Keratinocyte (primary cell): ENCODE data around the gene FSIP2. TPM values are rescaled to one million over a fixed set of nuclear protein-coding genes. Genes with fewer than 3 reads are reported as not detected.

Experiments used
- DNase-seq: peaks from one replicate; pipeline ENCODE4 v3.0.0-alpha.2; 2011; ENCODE audit warnings: low read depth, missing footprints, low spot score
- FAIRE-seq: peaks from 2 replicates; lab custom pipeline; 2011; peaks lifted over from hg19 to GRCh38; lab: Jason Lieb, UNC
- H2AFZ ChIP-seq: 2 replicates; pipeline ENCODE4 v1.6.0; 2012; ENCODE audit warnings: low read length, control low read depth, inconsistent platforms; ENCODE audit not compliant: control insufficient read depth
- H3K27ac ChIP-seq: 2 replicates; pipeline ENCODE4 v1.5.1; 2011; ENCODE audit warnings: low read length; ENCODE audit not compliant: control insufficient read depth, insufficient read depth
- H3K27me3 ChIP-seq: 3 replicates; pipeline ENCODE4 v1.6.0; 2011; ENCODE audit warnings: low read length; ENCODE audit not compliant: control insufficient read depth, insufficient read depth; ENCODE audit errors: extremely low read depth
- H3K36me3 ChIP-seq, 2 experiments: 2 replicates in 1 of 2; 3 replicates in 1 of 2; pipeline ENCODE4 v1.5.1; 2011; ENCODE audit warnings: low read length in 2 of 2, mild to moderate bottlenecking in 1 of 2; ENCODE audit not compliant: control insufficient read depth in 2 of 2, insufficient read depth in 2 of 2; ENCODE audit errors: extremely low read depth in 1 of 2
- H3K4me1 ChIP-seq: 3 replicates; pipeline ENCODE4 v1.5.1; 2011; ENCODE audit warnings: low read length; ENCODE audit not compliant: control insufficient read depth, insufficient read depth; ENCODE audit errors: extremely low read depth
- H3K4me2 ChIP-seq: 3 replicates; pipeline ENCODE4 v1.6.0; 2011; ENCODE audit warnings: low read depth, low read length; ENCODE audit not compliant: control insufficient read depth, insufficient read depth; ENCODE audit errors: extremely low read depth
- H3K4me3 ChIP-seq, 3 experiments: fragments of 200-600 bp in 1 of 3; sonication (generic) in 1 of 3; 2 replicates in 2 of 3; 3 replicates in 1 of 3; pipeline ENCODE4 v1.5.1; 2011 to 2016; ENCODE audit warnings: low read length in 3 of 3, mild to moderate bottlenecking in 3 of 3, control low read depth in 2 of 3, inconsistent platforms in 1 of 3, low read depth in 1 of 3, mixed read lengths in 1 of 3, mixed run types in 1 of 3, moderate library complexity in 1 of 3; ENCODE audit not compliant: control insufficient read depth in 2 of 3, insufficient read depth in 2 of 3; ENCODE audit errors: extremely low read depth in 1 of 3
- H3K79me2 ChIP-seq: 2 replicates; pipeline ENCODE4 v1.6.0; 2012; ENCODE audit warnings: low read length; ENCODE audit not compliant: control insufficient read depth, insufficient read depth
- H3K9ac ChIP-seq: 3 replicates; pipeline ENCODE4 v1.6.0; 2011; ENCODE audit warnings: low read length; ENCODE audit not compliant: control insufficient read depth, insufficient read depth; ENCODE audit errors: extremely low read depth
- H3K9me1 ChIP-seq: 3 replicates; pipeline ENCODE4 v1.6.0; 2011; ENCODE audit warnings: low read length; ENCODE audit not compliant: control insufficient read depth, insufficient read depth; ENCODE audit errors: extremely low read depth
- H3K9me3 ChIP-seq: 2 replicates; pipeline ENCODE4 v1.5.1; 2012; ENCODE audit warnings: low read depth, low read length; ENCODE audit not compliant: control insufficient read depth
- H4K20me1 ChIP-seq: 3 replicates; pipeline ENCODE4 v1.6.0; 2011; ENCODE audit warnings: low read length; ENCODE audit not compliant: control insufficient read depth, insufficient read depth; ENCODE audit errors: extremely low read depth
- CTCF ChIP-seq, 3 experiments: IDR thresholded peaks in 1 of 3; conservative IDR thresholded peaks in 1 of 3; optimal IDR thresholded peaks in 1 of 3; 2 replicates in 2 of 3; 3 replicates in 1 of 3; pipeline versions ENCODE3 to v1.5.1; 2011; ENCODE audit warnings: low read length in 3 of 3, mild to moderate bottlenecking in 3 of 3, moderate library complexity in 2 of 3, control low read depth in 1 of 3, inconsistent platforms in 1 of 3; ENCODE audit not compliant: insufficient read depth in 2 of 3; ENCODE audit errors: extremely low read depth in 1 of 3
- EZH2 ChIP-seq: IDR thresholded peaks from one replicate; pipeline ENCODE4 v1.6.1; 2012; ENCODE audit warnings: inconsistent platforms, mild to moderate bottlenecking, low read length, moderate library complexity
- dilution Hi-C: fragments of 300-500 bp; cut with MboI; formaldehyde crosslinking; loops from one replicate; pipeline ENCODE4 v1.7.0; 2020; ENCODE audit warnings: low sequenced_read_pairs; ENCODE audit not compliant: extremely low pct_ligation_motif_present
- polyA plus RNA-seq, 5 experiments: library from polyadenylated mRNA; depleted of rRNA in 3 of 5; stranded (reverse) in 3 of 5; stranded (forward) in 1 of 5; unstranded in 1 of 5; fragments of >200 nt; gene quantifications; 1 replicate in 1 of 5; 2 replicates in 3 of 5; 3 replicates in 1 of 5; pipeline versions ENCODE4 v1.2.1 to v1.2.3, GENCODE V29; 2011 to 2012; ENCODE audit warnings: missing spikeins in 2 of 5, low read depth in 1 of 5, low replicate concordance in 1 of 5

The FSIP2 gene
- polyA plus RNA-seq, 1 donor (not counting 4 experiments of a cell fraction or from before 2014, with no cell fraction given) = 0.38 TPM

GRCh38 chr2:185689906-185690539 lies 48.6 kb upstream of the FSIP2 start:
- H3K79me2 ChIP-seq = no peaks in the 10 kb centered on the region
- no peak overlapping the region for H2AFZ ChIP-seq
- H3K27ac ChIP-seq = no peak overlapping the region
- H3K27me3 ChIP-seq = no peaks in the 10 kb centered on the region
- no peaks in the 10 kb centered on the region for H3K9me3 ChIP-seq
- DNase-seq = no peak
- FAIRE-seq = no peak
- dilution Hi-C loops = no loop called here
- TF ChIP-seq CTCF (optimal IDR thresholded peaks at IDR 0.05 in 1 of 3, IDR thresholded peaks at IDR 0.05 in 1 of 3, conservative IDR thresholded peaks at IDR 0.05 in 1 of 3; ENCODE audit: extremely low read depth in 1 of 3, insufficient read depth in 2 of 3, low read length in 3 of 3) (no peak), EZH2 (no peak)
- no peaks in the 10 kb centered on the region for H3K36me3 ChIP-seq
- no peak overlapping the region for H3K4me2 ChIP-seq
- H3K4me3 ChIP-seq = no peak overlapping the region
- H3K9ac ChIP-seq = no peak overlapping the region
- no peaks in the 10 kb centered on the region for H4K20me1 ChIP-seq
- no peaks in the 10 kb centered on the region for H3K4me1 ChIP-seq
- H3K9me1 ChIP-seq = no peaks in the 10 kb centered on the region

- Histone ChIP-seq H2AFZ (no peak overlapping the region), H3K9me1 (no peaks in the 10 kb centered on the region), H3K9me3 (no peaks in the 10 kb centered on the region), H3K4me1 (no peaks in the 10 kb centered on the region), H3K79me2 (no peaks in the 10 kb centered on the region), H4K20me1 (no peaks in the 10 kb centered on the region), H3K9ac (no peak overlapping the region), H3K4me2 (no peak overlapping the region), H3K4me3 (no peak overlapping the region), H3K27me3 (no peaks in the 10 kb centered on the region), H3K27ac (no peak overlapping the region), H3K36me3 (no peaks in the 10 kb centered on the region)
- TF ChIP-seq CTCF (optimal IDR thresholded peaks at IDR 0.05 in 1 of 3, IDR thresholded peaks at IDR 0.05 in 1 of 3, conservative IDR thresholded peaks at IDR 0.05 in 1 of 3; ENCODE audit: extremely low read depth in 1 of 3, insufficient read depth in 2 of 3, low read length in 3 of 3) = no peak
- no peak for TF ChIP-seq EZH2
- FAIRE-seq (no peak), DNase-seq (no peak)
- dilution Hi-C loops = no loop called here
Observed at GRCh38 chr2:185695711-185696235, 42.8 kb upstream of the FSIP2 start.
